GM18508 (cell line): Measurements from ENCODE around the gene VTCN1.
"Not testable (repeated sequence)": the region's sequence is repeated elsewhere in the genome, so short reads cannot be mapped to it uniquely, and the experiment has no call there.

Experiments
- ATAC-seq: cut with Tn5 transposase; IDR thresholded peaks from one replicate; pipeline ENCODE4 v1.9.1; 2021; ENCODE audit warnings: moderate number of reproducible peaks; ENCODE audit not compliant: insufficient read depth, unreplicated experiment

Gene VTCN1

DNA sequence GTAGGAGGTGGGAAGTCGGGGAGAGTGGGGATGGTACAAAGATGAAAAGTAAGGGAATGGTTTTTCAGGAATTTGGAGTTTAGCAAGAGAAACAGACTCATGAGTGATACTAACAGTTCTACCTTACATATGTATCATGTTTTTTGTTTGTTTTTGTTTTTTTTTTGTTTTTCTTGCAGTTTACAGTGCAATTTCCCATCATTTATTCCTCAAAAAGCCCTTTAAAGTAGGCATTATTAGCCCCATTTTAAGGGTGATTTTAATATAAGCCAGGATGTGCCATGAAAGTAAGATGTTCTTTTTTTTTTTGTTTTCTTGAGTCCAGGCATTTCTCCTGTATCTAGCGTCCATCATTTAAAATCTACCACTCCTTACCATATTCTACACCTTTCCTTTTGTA lies 75.4 kb downstream of the VTCN1 start:
- ATAC-seq: no peak

DNA sequence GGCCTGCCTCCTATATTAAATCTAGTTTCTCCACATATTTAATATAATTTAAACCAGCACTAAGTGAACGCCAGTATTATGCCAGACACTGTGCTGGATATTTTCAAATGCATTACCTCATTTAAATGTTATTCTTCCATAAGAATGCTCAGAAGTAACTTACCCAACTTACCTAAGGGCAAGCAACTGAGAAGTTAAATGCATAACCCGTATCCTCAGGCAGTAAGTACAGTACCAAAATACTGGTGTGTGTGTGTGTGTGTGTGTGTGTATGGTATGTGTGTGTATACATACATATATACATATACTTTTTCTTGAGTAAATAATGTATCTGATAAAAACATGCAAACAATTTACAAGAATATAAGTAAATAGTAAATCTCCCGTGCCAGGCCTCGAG lies 80.2 kb downstream of the VTCN1 start:
- ATAC-seq: no peak

DNA sequence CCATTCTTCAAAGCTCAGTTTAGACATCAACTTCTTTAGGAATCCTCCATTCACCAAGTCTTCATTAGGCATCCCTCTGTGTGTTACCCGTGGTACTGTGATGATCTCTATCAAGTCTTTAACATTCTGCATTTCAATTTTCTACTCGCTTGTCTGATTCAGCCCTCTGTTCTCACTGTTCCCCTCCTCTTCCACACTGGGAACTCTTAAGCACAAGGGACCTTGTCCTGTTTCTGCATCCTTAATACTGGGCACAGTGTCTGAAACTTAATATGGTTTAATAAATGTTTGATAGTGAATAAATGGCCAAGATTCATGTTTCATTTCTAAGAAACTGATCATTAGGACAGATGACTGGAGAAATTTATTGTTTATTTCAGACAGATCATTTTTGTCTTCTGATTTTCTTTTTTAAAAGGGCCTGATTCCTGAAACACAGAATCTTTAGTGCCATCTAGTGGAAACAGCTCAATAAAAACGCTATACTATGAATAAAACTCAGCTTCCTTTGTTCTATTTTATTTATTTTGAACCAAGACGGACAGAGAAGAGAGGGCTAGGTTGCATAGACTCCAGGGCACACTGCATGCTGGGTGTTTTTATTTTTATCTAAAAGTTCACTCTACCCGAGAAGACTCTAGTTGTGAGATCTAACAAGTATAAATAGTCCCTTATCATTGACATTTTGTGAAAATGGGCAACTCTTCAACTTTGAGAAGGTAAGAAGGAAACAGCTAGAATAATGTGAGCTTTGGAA lies 82.2 kb downstream of the VTCN1 start:
- ATAC-seq: no peak

DNA sequence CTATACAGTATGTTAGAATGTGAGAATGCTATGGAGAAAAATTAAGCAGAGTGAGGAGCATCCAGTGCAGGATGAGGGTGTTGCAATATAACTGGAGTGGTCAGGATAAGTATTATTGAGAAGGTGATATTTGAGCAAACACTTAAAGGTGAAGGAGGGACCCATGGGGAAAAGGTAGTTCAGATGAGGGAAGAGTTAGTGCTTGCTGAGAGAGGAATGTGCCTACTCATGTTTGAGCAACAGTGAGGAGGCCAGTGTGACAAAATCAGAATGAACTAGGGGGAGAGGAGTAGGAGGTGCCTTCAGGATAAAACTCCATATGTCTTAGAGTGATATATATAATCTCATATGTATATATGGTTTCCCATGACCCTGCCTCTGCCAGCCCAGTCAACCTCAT lies 82.9 kb downstream of the VTCN1 start:
- no peak for ATAC-seq

DNA sequence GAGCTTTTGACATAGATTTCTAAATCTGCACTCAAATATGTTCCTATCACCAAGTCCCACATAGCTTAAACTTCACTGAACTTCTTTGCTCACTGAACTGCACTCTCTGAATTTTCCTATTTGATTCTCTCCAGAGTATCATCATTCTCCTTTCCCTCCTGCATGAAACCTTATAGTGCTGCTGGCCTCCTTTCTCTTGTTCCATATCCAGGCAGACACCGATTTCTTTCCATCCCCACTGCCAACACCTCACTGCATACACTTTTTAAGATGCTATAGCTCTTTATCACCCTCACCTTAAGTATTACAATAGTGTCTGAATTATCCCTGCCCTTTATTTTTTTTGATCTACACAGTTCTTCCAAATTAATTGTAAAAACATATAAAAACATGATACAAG lies 86.1 kb downstream of the VTCN1 start:
- no peak for ATAC-seq

DNA sequence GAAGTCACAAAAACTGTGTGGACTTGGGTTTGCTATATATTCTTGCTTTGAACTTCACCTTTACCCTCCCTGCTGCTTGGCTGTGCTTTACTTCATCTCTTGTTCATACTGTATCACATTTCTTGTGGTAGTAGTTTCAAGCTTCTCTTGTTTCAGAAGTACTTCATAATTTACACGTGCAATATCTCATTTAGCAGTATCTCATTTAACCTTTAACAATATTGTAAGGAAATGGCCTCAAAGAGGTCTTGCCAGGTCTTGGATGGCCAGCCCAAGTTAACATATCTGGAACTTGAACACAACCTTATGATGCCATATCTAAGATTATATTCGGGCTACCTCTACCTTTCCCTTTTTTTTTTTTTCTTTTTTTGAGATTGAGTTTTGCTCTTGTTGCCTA lies 87.5 kb downstream of the VTCN1 start:
- ATAC-seq: no peak

DNA sequence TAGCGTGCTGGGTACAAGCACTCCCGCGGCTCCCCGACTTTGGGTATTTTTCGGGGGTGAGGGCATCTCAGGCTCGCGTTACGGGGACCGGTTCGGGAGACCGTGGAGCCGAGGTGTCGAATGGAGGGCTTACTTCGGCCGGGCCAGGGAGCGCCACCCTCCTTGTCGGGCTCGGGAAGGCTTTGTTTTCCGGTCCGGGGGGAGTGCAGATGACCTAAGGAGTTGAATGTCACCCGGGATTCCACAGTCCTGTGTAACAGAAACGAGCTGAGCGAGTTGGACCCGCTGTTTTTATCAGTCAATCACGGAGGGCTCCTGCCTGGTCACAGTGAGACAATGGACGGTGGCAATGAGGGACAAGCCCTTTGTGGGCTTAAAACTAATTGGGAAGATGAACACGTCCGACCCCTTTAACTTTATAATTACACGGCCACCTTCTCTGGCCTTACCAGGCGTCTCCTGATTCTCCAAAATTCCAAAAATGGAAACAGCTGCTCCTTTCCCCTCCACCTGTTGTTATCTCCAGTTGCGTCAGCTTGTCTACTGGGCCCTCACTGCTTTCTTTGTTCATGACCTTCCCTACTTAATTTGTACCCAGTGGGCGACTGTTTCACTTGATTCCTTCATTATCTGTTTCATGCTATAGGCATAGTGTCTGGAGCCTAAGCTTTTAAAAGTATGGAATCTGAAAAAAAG lies 88.2 kb downstream of the VTCN1 start:
- no peak for ATAC-seq

DNA sequence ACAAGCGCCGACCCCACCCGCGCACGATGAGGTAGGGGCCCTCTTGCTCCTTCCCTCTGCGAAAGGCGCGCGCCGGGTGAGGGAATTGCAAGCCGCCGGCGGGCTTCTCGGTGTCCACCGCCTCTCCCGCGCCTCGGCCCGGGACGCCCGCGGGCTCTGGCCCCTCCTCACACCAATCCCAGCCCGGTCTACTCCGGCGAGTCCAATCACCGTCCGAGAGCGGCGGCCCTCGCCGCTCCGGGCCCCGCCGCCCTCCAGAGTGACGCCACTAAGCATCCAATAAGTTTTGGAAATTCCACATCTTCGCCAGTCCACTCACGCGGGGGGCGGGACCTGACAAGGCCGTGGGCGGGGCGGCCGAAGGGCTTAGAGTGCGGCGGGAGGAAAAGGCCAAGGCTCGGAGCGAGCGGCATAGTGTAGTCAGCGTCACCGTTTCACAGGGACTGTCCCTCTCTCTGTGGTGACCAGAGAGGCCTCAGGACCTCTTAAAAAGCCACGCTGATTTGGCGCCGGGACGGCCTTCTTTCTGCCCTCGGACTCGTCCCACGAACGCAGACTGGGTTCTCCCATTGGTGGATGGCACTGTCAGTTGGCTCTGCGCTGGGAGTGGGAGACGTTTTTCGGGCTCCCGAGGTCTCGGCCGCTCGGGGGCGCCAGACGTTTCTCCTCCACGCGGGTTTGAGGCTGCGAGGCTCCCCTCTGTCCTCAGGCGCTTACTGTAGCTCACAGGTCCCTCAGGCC lies 89.0 kb downstream of the VTCN1 start, which contains the start of gene TRIM45:
Gene TRIM45, minus strand, starts transcription at position 161 of the 741 bp plus-strand sequence. CDS start 548 bp downstream, outside the sequence.
- ATAC-seq: peak; percentile 67

DNA sequence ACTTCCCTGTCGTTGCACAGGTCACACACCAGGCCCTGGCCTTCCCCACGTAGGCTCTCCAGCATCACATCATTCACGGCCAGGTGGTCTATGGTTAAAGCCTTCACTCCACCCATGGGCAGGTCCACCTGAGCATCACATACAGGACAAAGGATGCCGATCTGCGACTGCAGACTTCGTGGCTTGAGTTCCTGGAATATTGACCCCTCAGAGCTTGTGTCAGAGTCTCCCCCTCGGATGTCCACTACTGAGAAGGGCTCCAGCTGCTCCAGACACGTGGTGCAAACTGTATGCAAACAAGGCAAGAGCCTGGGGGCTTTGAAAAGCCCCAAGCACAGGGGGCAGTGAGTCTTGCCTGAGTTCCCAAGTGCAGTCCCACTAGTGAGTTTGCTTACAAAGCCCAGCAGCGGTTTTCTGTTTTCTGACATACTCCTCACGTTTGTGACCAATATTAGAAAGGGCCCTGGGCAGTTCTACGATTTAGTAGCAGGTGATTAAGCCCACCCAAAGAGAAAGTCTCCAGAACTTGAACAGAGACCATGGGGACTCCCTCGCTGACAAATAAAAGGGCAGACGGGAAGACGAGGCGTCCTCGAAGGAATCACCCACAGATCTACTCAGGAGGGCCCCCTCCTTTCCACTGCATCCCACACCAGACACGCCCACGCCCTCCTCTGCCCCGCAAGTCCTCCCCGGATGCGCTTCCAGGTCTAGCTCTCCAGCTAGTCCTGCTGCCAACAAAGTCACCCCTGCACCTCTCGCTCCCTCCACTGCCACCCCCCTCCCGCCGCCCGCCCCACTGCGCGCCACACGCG lies 89.7 kb downstream of the VTCN1 start:
- ATAC-seq: no peak

DNA sequence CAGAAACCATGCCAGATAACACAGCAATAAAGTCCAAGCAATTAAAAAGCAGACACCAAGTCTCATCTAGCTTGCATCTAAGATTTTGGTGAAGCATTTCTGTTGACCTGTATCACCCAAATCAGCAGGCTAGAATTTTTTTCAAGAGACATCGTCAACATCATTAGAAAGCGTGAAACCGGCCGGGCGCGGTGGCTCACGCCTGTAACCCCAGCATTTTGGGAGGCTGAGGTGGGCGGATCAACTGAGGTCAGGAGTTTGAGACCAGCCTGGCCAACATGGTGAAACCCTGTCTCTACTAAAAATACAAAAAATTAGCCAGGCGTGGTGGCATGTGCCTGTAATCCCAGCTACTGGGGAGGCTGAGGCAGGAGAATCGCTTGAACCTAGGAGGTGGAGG lies 91.6 kb downstream of the VTCN1 start:
- ATAC-seq: not testable (repeated sequence)

DNA sequence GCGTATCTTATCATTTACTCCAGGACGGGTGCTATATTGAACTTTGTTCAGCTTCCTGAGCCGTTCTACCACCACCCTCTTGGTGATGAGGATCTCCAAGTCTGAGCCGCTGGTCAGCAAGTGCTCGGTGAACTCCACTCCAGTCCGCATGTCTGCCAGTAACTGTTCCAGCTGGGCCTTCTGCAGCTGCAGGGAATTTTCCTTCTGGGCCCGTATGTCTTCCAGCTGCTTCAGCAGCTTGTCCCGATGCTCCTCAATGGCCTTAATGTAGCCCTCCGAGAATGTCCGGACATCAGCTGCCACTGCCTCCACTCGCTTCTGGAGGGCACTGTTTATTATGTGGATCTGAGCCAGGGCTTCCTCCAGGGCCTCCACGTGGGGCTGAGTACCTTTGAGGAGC lies 92.6 kb downstream of the VTCN1 start:
- ATAC-seq: no peak

DNA sequence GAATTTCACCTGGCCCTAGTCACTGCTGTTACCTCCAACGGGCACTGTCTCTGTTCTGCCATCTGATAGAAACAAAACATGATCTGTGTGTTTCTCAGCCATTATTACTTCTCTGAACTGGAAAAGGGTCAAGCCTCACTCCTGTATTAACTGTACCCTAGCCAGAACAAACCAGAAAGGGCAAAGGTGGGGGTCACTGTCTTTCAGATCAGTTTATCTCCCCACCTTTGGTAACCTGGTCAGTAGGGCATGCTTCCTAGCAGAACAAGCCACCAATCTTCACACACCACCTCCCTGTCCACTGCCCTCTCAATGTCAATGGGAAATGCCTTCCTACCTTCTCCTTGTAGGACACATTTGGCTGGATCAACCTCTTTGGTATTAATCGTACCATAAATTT lies 93.0 kb downstream of the VTCN1 start:
- no peak for ATAC-seq

DNA sequence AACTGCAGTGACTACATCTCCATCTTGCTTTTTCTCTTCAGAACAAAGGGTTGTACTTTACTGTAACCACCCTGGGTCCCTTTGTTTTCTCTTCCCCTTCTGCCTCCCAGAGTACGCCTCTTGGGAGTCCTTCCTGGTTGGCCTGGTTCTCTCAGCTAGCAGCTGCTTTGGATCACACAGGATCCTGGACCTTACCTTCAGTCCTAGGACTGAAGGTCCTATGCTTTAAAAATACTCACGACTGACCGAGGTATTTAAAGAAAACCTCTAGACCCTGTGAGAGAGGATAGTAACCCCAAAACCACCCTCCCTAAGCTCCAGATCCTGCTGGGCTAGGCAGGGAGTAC lies 94.0 kb downstream of the VTCN1 start:
- no peak for ATAC-seq

DNA sequence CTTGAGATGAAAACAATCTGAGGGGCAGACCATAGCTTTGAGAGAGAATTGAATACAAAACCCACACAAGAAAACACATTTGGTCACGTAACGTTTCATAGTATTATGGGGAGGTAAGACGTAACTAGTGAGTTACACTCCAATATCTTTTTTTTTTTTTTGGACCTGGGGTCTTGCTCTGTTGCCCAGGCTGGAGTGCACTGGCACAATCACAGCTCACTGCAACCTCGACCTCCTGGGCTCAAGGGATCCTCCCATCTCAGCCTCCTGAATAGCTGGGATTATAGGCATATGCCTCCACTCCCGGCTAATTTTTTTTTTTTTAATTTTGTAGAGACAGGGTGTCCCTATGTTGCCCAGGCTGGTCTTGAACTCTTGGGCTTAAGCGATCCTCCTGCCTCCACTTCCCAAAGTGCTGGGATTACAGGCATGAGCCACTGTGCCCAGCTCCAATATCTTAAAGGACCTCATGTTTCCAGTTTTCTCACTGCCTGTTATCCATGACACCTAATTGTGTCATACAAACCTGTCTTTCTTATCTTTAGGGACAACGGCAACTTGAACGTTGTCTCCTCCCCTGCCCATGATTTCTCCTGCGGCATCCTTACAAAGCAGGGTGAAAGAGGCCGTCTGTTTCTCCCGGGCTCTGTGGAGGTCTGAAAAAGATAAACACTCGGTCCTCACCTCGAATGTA lies 94.5 kb downstream of the VTCN1 start:
- ATAC-seq: no peak

DNA sequence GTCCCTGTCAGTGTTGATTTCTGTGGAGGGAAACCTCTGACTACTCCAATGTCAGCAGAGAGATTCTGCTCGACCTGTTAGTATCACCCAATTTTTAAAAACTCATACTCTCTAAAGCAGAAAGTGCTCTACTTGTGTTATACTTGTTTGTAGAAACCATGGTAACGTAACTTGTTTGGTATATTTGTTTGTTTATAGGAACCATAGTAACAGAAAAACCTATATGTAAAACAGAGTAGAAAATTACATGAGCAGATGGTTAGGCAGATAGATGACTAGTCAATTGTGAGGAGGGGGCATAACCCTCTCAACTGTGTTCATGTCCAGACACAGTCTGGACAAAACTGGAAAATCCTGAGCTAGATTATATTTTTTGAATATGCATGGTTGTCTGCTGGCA lies 95.8 kb downstream of the VTCN1 start:
- no peak for ATAC-seq

DNA sequence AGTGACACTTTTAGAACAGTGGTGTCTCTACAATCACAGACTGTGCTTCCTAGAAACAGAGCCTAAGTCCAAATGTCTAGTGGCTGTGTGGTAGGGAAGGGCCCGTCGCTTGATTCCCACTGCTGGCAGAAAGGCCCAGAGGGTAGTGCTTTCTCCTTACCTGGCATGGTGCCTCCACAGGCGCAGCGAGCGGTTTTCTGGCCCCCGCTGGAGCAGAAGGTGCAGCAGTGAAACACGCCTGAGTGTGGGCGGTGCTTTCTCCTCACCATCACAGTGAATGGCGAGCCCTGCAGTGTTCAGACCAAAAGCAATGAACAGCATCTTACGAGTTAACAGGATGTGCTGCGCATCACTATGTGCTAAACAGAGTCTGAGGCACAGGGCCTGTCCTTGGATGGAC lies 97.5 kb downstream of the VTCN1 start:
- no peak for ATAC-seq

DNA sequence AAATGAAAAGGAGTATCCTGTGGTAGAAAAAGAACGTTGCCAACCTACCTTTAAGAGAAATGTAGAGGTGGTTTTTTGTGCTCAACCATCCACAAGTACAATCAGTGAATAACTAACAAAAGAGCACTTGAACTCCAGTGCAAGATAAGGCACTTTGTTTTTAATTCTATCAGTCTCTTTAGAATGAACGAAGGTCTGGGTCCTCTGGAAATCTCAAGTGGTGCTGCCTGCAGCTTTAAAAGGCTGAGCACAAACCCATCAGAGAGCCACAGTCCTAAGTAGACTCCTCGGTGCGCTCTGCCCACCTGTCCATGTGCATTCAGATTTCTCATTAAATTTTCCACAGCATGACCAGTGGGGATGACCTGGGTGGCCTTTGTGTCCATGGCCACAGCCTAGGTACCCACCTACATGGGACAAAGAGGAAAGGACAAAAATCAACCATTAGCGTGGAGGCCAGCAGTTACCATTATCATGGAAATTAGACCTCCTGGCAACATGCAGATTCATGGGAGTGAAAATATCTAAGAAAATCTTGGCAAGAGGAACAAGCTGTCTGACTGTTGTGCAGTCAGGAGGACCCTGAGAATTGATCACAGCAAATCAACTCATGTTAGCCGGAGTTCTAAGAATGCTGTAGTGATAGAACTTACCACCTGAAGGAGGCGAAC lies 98.5 kb downstream of the VTCN1 start:
- ATAC-seq: no peak

DNA sequence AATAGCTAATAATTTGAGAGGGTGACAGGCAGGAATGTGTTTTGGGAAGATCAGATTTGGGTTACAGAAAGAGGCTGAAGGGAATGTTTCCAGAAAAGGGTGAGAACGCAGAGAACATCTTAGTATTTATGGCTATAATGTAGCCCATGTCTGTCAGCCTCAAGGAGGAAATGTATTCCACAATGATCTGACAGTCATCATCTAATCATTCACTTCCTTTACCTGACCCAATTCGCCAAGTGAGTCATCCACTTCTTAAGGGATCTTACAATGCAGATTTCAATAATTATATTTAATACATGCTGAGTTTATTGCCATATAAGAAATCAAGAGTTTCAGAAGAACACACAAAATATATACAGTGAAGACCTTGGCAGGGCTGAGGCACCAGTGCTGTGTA lies 100.0 kb downstream of the VTCN1 start:
- ATAC-seq: no peak

DNA sequence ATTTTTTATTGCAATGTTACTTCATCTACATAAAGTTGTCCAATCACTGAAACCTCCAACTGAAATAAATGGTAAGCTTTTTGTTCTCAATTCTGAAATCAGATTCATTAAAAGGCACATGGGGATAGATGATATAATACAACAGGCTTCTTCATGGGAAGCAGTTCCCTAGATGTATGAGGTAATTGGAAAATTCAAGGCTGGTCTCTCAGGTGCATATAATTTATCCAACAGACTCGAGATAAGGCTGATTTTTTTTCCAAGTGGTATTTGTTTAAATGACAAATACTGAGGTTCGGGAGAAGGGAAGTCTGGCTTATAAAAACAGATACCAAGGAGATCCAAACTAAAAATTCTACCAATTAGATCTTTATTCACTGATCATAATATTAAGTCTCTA lies 103.4 kb downstream of the VTCN1 start:
- ATAC-seq: no peak
